Natural killer cell (primary cell): Measurements from ENCODE around the gene SH3BP5L. TPM values are rescaled to one million over a fixed set of nuclear protein-coding genes. Genes with fewer than 3 reads are reported as not detected.

Experiments used
- ATAC-seq, 3 donors: fragments of 150-1000 bp in 2 of 3; fragments of 200-7000 bp in 1 of 3; cut with Tn5 transposase; 1 replicate in 1 of 3; 2 replicates in 2 of 3; pipeline ENCODE4 v1.10.0; 2021; ENCODE audit warnings: mild to moderate bottlenecking in 2 of 3, moderate library complexity in 2 of 3
- DNase-seq, 2 donors: peaks; one replicate each; pipeline versions ENCODE4 v3.0.0 to v3.0.0-alpha.2; 2013 to 2021; ENCODE audit warnings: mixed read lengths in 1 of 2
- H3K27ac ChIP-seq: one replicate; pipeline ENCODE4 v1.5.1; 2013; ENCODE audit warnings: mild to moderate bottlenecking, low read length
- H3K27me3 ChIP-seq: one replicate; pipeline ENCODE4 v1.6.1; 2013; ENCODE audit warnings: low read length; ENCODE audit not compliant: control insufficient read depth, insufficient read depth
- H3K36me3 ChIP-seq: one replicate; pipeline ENCODE4 v1.6.1; 2013; ENCODE audit warnings: low read length; ENCODE audit not compliant: control insufficient read depth, insufficient read depth
- H3K4me1 ChIP-seq: one replicate; pipeline ENCODE4 v1.6.1; 2013; ENCODE audit warnings: low read length; ENCODE audit not compliant: control insufficient read depth, insufficient read depth
- H3K4me3 ChIP-seq: one replicate; pipeline ENCODE4 v1.5.1; 2013; ENCODE audit warnings: low read length
- H3K9me3 ChIP-seq: one replicate; pipeline ENCODE4 v1.6.1; 2013; ENCODE audit warnings: low read length; ENCODE audit not compliant: control insufficient read depth, insufficient read depth
- H3K27ac Mint-ChIP-seq, 2 donors: one replicate each; pipeline ENCODE4 v1.8.0; 2022; ENCODE audit warnings: mild to moderate bottlenecking in 2 of 2, mixed read lengths in 2 of 2, moderate library complexity in 1 of 2
- H3K27me3 Mint-ChIP-seq, 2 donors: one replicate each; pipeline ENCODE4 v1.8.0; 2022; ENCODE audit warnings: low read depth in 2 of 2, mixed read lengths in 2 of 2
- H3K36me3 Mint-ChIP-seq: one replicate; pipeline ENCODE4 v1.8.0; 2022; ENCODE audit warnings: mixed read lengths
- H3K4me1 Mint-ChIP-seq, 2 donors: one replicate each; pipeline ENCODE4 v1.8.0; 2022; ENCODE audit warnings: mixed read lengths in 2 of 2
- H3K4me3 Mint-ChIP-seq: one replicate; pipeline ENCODE4 v1.8.0; 2022; ENCODE audit warnings: mild to moderate bottlenecking, moderate library complexity, mixed read lengths
- H3K9me3 Mint-ChIP-seq, 2 donors: one replicate each; pipeline ENCODE4 v1.8.0; 2022; ENCODE audit warnings: mixed read lengths in 2 of 2
- WGBS: methylation state at CpG from one replicate; pipeline ENCODE4 v1.1.7; 2013; ENCODE audit warnings: missing lambda C conversion rate; ENCODE audit not compliant: insufficient coverage; 5-methylcytosine and 5-hydroxymethylcytosine counted together
- intact Hi-C: fragments of 100-400 bp; cut with micrococcal nuclease; formaldehyde crosslinking; loops from one replicate; pipeline ENCODE4 v1.14.2; 2022
- total RNA-seq, 4 donors: library from RNA; stranded (reverse); fragments of 120-200 nt in 1 of 4; gene quantifications; one replicate each; pipeline versions ENCODE4 v1.2.3 to v1.2.4, GENCODE V29; 2013 to 2022
- TF ChIP-seq, protein P1 (sequence below): fragments of 200-600 bp; IDR thresholded peaks from one replicate; pipeline ENCODE4 v1.8.0; 2022; ENCODE audit warnings: antibody characterized with exemption

Gene SH3BP5L
- total RNA-seq, 3 donors from 2014 or later (not counting 1 experiment from before 2014, with no cell fraction given), result 19.0 to 27.5 (median 22.9) TPM

DNA sequence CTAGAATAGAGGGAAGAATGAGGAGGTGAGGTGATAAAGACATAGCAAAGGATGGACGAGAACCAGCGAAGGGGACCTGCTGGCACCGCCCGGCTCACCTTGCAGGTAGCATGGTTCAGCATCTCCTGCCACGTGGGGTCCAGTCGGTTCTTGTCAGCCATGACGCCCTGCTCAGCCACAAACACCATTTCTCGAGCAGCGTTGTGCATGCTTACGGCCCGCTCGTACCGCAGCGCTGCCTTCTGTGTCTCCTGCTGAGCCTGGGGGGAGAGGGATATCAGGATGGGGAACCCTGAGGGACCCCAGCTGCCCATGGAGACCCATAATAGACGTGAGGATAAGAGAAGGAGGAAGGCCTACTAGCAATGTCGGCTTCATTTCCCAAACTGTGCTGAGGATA lies 11.4 kb downstream of the SH3BP5L start:
- Mint-ChIP-seq H3K27ac (no peak overlapping the region), H3K27me3 (no peaks in the 10 kb centered on the region), H3K9me3 (no peaks in the 10 kb centered on the region), H3K4me1 (peaks cover 11 to 46% of the 10 kb centered on the region in 2 donors), H3K36me3 (peaks cover 18% of the 10 kb centered on the region), H3K4me3 (no peak overlapping the region)
- WGBS, result 95% methylated on average over 16 of the region's 16 CpGs
- DNase-seq (no peak), ATAC-seq (no peak)
- Histone ChIP-seq H3K27me3 (no peaks in the 10 kb centered on the region), H3K27ac (no peak overlapping the region), H3K36me3 (peaks cover 44% of the 10 kb centered on the region), H3K4me3 (no peak overlapping the region), H3K9me3 (no peaks in the 10 kb centered on the region), H3K4me1 (peaks cover 27% of the 10 kb centered on the region)
- TF ChIP-seq, protein P1, sequence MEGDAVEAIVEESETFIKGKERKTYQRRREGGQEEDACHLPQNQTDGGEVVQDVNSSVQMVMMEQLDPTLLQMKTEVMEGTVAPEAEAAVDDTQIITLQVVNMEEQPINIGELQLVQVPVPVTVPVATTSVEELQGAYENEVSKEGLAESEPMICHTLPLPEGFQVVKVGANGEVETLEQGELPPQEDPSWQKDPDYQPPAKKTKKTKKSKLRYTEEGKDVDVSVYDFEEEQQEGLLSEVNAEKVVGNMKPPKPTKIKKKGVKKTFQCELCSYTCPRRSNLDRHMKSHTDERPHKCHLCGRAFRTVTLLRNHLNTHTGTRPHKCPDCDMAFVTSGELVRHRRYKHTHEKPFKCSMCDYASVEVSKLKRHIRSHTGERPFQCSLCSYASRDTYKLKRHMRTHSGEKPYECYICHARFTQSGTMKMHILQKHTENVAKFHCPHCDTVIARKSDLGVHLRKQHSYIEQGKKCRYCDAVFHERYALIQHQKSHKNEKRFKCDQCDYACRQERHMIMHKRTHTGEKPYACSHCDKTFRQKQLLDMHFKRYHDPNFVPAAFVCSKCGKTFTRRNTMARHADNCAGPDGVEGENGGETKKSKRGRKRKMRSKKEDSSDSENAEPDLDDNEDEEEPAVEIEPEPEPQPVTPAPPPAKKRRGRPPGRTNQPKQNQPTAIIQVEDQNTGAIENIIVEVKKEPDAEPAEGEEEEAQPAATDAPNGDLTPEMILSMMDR, result no peak
- intact Hi-C loops, result no loop called here

DNA sequence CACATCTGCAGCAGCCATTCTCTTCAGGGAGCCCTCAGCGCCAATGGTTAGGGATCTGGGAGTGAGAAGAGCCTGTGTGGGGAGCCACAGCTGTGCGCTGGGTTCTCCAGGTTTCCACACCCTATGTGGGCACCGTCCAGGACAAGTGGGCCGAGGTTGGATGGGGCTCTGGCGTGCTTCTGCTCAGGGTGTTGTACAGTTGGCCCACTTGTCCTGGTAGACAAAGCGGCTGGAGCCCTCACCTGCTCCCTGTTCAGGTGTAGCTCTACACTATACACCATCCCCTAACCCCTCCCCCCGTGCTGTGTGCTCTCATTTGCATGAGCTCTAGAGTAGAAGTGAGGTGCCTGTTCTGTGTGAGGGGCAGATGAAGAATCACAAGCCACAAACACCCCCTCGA lies 12.2 kb downstream of the SH3BP5L start:
- Histone ChIP-seq H3K4me1 (peaks cover 19% of the 10 kb centered on the region), H3K27me3 (no peaks in the 10 kb centered on the region), H3K36me3 (peaks cover 44% of the 10 kb centered on the region), H3K9me3 (no peaks in the 10 kb centered on the region), H3K4me3 (no peak overlapping the region), H3K27ac (no peak overlapping the region)
- Mint-ChIP-seq H3K9me3 (no peaks in the 10 kb centered on the region), H3K4me3 (no peak overlapping the region), H3K27me3 (no peaks in the 10 kb centered on the region), H3K36me3 (peaks cover 18% of the 10 kb centered on the region), H3K4me1 (peaks cover 11 to 39% of the 10 kb centered on the region in 2 donors), H3K27ac (no peak overlapping the region)
- intact Hi-C loops, result no loop called here
- ATAC-seq, result no peak
- WGBS, result 97% methylated on average over 7 of the region's 8 CpGs
- DNase-seq, result no peak
- TF ChIP-seq, protein P1, result no peak

DNA sequence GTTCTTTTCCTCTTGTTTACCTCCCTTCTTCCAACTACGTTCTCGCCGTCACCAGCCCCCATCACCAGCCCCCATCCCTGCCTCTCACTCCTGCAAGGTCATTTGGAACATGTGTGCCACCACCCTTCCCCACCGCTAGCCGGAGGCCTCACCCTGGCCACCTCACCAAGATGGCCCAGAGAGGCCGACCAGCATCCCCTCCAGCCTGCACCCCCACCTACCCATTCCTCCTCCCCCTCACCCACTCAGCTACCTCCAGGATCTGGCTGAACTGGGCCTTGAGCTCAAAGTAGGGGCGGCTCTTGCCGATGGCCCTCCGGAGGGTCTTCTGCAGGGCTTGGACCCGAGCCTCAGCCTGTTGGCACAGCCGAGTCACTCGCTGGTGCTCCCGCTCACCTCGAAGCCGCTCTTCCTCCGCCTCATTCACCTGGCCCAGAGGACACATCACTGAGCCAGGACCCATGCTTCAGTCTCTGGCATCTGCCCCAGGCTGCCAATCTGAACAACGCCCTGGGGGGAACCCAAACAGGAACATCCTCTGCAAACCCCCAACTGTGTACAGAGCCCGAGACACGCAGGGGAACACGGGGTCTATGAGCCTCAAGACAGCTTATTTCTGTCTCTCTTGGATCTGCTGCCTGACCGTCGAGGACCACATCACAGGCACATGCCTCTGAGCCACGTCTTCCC lies 12.8 kb downstream of the SH3BP5L start:
- H3K4me1 Mint-ChIP-seq, result peaks cover 11 to 34% of the 10 kb centered on the region in 2 donors
- ATAC-seq, result no peak
- Histone ChIP-seq H3K9me3 (no peaks in the 10 kb centered on the region), H3K4me3 (no peak overlapping the region), H3K27me3 (no peaks in the 10 kb centered on the region), H3K36me3 (peaks cover 44% of the 10 kb centered on the region), H3K27ac (no peak overlapping the region), H3K4me1 (peaks cover 13% of the 10 kb centered on the region)
- peaks cover 18% of the 10 kb centered on the region for H3K36me3 Mint-ChIP-seq
- intact Hi-C loops, result no loop called here
- H3K4me3 Mint-ChIP-seq, result no peak overlapping the region
- TF ChIP-seq, protein P1, result no peak
- WGBS, result 97% methylated on average over 23 of the region's 23 CpGs
- DNase-seq, result no peak
- H3K27me3 Mint-ChIP-seq, result no peaks in the 10 kb centered on the region
- peak overlapping the region in 1 of 2 donors; percentile 11 for H3K27ac Mint-ChIP-seq
- H3K9me3 Mint-ChIP-seq, result no peaks in the 10 kb centered on the region
